GM12878 (cell line): ENCODE measurements around the gene SLC22A7. TPM values are rescaled to one million over a fixed set of nuclear protein-coding genes. Genes with fewer than 3 reads are reported as not detected.

Experiments
- ATAC-seq: fragments of 200-7000 bp; cut with Tn5 transposase; 3 replicates; pipeline ENCODE4 v1.9.1; 2020; ENCODE audit warnings: mild to moderate bottlenecking, moderate library complexity
- BruUV-seq: library from RNA; stranded (reverse); fragments of 400-500 nt; replicated peaks from 2 replicates; lab custom pipeline; 2021; lab: Mats Ljungman, UMichigan
- CTCF ChIA-PET: fragments of 300-600 bp; sonication (Branson Sonifier 250); formaldehyde crosslinking; extraction: SDS; loops from one replicate; lab custom pipeline; 2021; ENCODE audit warnings: inconsistent platforms; lab: Yijun Ruan, JAX
- POLR2A ChIA-PET: fragments of 350-600 bp; formaldehyde crosslinking; extraction: SDS; loops from one replicate; lab custom pipeline; 2021; ENCODE audit warnings: inconsistent platforms; lab: Charles Lee
- RAD21 ChIA-PET: fragments of 300-600 bp; sonication (Branson Sonifier 250); formaldehyde crosslinking; loops from one replicate; lab custom pipeline; 2023; ENCODE audit warnings: antibody characterized with exemption; ENCODE audit not compliant: unreplicated experiment; lab: Charles Lee
- SMC1A ChIA-PET: fragments of 300-600 bp; sonication (Branson Sonifier 250); formaldehyde crosslinking; loops from one replicate; lab custom pipeline; 2023; ENCODE audit not compliant: unreplicated experiment, uncharacterized antibody; lab: Charles Lee
- DNase-seq: peaks from one replicate; pipeline ENCODE4 v3.0.0-alpha.2; 2011; ENCODE audit warnings: low read depth, low spot score
- FAIRE-seq: peaks from 3 replicates; lab custom pipeline; 2011; peaks lifted over from hg19 to GRCh38; lab: Jason Lieb, UNC
- H2AFZ ChIP-seq: 2 replicates; pipeline ENCODE4 v1.6.0; 2011; ENCODE audit warnings: low read depth, low read length, control low read depth; ENCODE audit not compliant: control insufficient read depth
- H3K27ac ChIP-seq: 2 replicates; pipeline ENCODE4 v1.5.1; 2011; ENCODE audit warnings: control low read depth; ENCODE audit not compliant: control insufficient read depth, insufficient read depth
- H3K27me3 ChIP-seq, 2 experiments: replicated peaks in 1 of 2; 2 replicates each; pipeline versions ENCODE4 v1.6.0 to v1.6.1; 2011; ENCODE audit warnings: low read length in 1 of 2; ENCODE audit not compliant: control insufficient read depth in 2 of 2, insufficient read depth in 2 of 2
- H3K36me3 ChIP-seq, 2 experiments: 2 replicates each; pipeline ENCODE4 v1.5.1; 2011; ENCODE audit warnings: low read length in 1 of 2; ENCODE audit not compliant: control insufficient read depth in 2 of 2, insufficient read depth in 2 of 2
- H3K4me1 ChIP-seq: 2 replicates; pipeline ENCODE4 v1.6.1; 2011; ENCODE audit warnings: mild to moderate bottlenecking, low read length, moderate library complexity, mixed read lengths; ENCODE audit not compliant: control insufficient read depth, insufficient read depth
- H3K4me2 ChIP-seq: 2 replicates; pipeline ENCODE4 v1.6.0; 2011; ENCODE audit warnings: control low read depth; ENCODE audit not compliant: control insufficient read depth, insufficient read depth
- H3K4me3 ChIP-seq: fragments of 200-600 bp; sonication (generic); 2 replicates; pipeline ENCODE4 v1.5.1; 2016
- H3K79me2 ChIP-seq: 2 replicates; pipeline ENCODE4 v1.6.0; 2011; ENCODE audit warnings: low read length; ENCODE audit not compliant: control insufficient read depth, insufficient read depth
- H3K9ac ChIP-seq: 2 replicates; pipeline ENCODE4 v1.8.0; 2011; ENCODE audit warnings: low read length, control low read depth, mixed read lengths; ENCODE audit not compliant: control insufficient read depth, insufficient read depth
- H3K9me3 ChIP-seq: replicated peaks from 3 replicates; pipeline ENCODE4 v1.5.1; 2011; ENCODE audit warnings: mild to moderate bottlenecking, low read length; ENCODE audit not compliant: control insufficient read depth, insufficient read depth
- H4K20me1 ChIP-seq: 2 replicates; pipeline ENCODE4 v1.6.0; 2011; ENCODE audit not compliant: control insufficient read depth, insufficient read depth
- HDAC6 ChIP-seq: fragments of 200-600 bp; sonication (generic); IDR thresholded peaks from one replicate; pipeline ENCODE4 v1.8.0; 2017; ENCODE audit warnings: antibody characterized with exemption; ENCODE audit not compliant: unreplicated experiment
- SPI1 ChIP-seq: IDR thresholded peaks from 2 replicates; pipeline ENCODE4 v1.6.1; 2011; ENCODE audit warnings: low read depth, mild to moderate bottlenecking, low read length, moderate library complexity, borderline replicate concordance; ENCODE audit not compliant: insufficient read depth
- WGBS: methylation state at CpG from one replicate; pipeline ENCODE4 v1.1.6; 2016; ENCODE audit warnings: low lambda C conversion rate; ENCODE audit not compliant: insufficient replicate concordance, insufficient coverage; ENCODE audit errors: missing lambda C conversion rate; 5-methylcytosine and 5-hydroxymethylcytosine counted together
- in situ Hi-C: fragments of 300-500 bp; cut with MboI; formaldehyde crosslinking; loops from 9 replicates; pipeline ENCODE4 v1.14.3; 2018; ENCODE audit warnings: mixed read lengths
- intact Hi-C: fragments of 100-400 bp; cut with micrococcal nuclease; formaldehyde crosslinking; loops from one replicate; pipeline ENCODE4 v1.14.2; 2022; ENCODE audit not compliant: unreplicated experiment
- polyA plus RNA-seq, 11 experiments: library from polyadenylated mRNA; depleted of rRNA in 4 of 11; unstranded in 6 of 11; stranded (reverse) in 5 of 11; fragments of >200 nt; fragmentation: Nextera tagmentation in 4 of 11; fragmentation: Illumina TruSeq in 1 of 11; extraction: Ambion mirVana in 4 of 11; extraction: Trizol in 1 of 11; gene quantifications; 1 replicate in 1 of 11; 2 replicates in 10 of 11; pipeline versions ENCODE4 v1.2.1 to v1.2.3, GENCODE V29; 2011 to 2016; ENCODE audit warnings: inconsistent platforms in 2 of 11, missing spikeins in 2 of 11, low read depth in 1 of 11
- total RNA-seq, 4 experiments: library from RNA; depleted of rRNA in 3 of 4; stranded (reverse); fragments of >200 nt in 3 of 4; fragmentation: Illumina TruSeq in 1 of 4; extraction: Trizol in 1 of 4; gene quantifications; 2 replicates each; pipeline versions ENCODE4 v1.2.1 to v1.2.3, GENCODE V29; 2013 to 2021
- TF ChIP-seq, protein P1 (sequence below), 3 experiments: IDR thresholded peaks in 2 of 3; conservative IDR thresholded peaks in 1 of 3; 2 replicates each; pipeline ENCODE4 v1.5.1; 2011; ENCODE audit warnings: low read depth in 3 of 3, low read length in 3 of 3, mild to moderate bottlenecking in 3 of 3, control low read depth in 2 of 3, moderate library complexity in 2 of 3, inconsistent platforms in 1 of 3, mixed read lengths in 1 of 3; ENCODE audit not compliant: control insufficient read depth in 2 of 3, insufficient read depth in 1 of 3; ENCODE audit errors: extremely low read depth in 1 of 3

SLC22A7 gene
- total and polyA plus RNA-seq, 10 of the 15 experiments (the other 5 are each of a cell fraction or from before 2014, with no cell fraction given): 0.08 to 0.31 TPM; not detected in 8

DNA sequence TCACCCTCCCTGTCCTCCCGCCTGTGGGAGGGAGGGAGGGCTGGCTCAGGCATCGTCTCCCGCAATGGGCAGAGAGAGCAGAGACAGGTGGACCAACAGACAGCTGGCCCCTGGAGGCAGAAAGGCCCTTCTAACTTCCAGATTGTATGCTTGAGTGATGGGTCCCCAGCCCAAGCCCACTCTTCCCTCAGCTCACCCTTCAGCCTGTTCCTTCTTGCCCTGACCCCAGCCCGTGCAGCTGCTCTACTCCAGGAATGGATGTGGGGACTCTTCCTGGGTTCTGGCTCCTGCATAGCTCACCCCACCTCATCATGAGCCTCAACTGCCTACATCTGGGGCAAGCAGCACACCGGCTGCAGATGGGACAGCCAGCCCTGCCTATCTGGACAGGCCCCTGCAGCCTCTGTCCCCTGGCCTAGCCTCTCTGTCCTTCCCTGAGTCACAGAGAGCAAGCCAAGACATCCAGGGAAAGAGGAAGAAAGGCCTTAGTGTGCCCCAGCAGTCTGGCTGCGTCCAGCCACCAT lies 11.5 kb upstream of the SLC22A7 start:
- Histone ChIP-seq H4K20me1 (no peaks in the 10 kb centered on the region), H3K27me3 (peaks cover 0 to 2% of the 10 kb centered on the region in 2 experiments; a peak in 3 of 4 replicates), H2AFZ (no peak overlapping the region), H3K4me2 (no peak overlapping the region), H3K4me3 (no peak overlapping the region), H3K9ac (no peak overlapping the region), H3K4me1 (no peaks in the 10 kb centered on the region), H3K79me2 (no peaks in the 10 kb centered on the region), H3K27ac (no peak overlapping the region), H3K9me3 (no peaks in the 10 kb centered on the region), H3K36me3 (no peaks in the 10 kb centered on the region)
- DNase-seq (no peak), ATAC-seq (no peak), FAIRE-seq (no peak)
- in situ Hi-C loops: no loop called here
- ChIA-PET SMC1A (interaction anchor here (0.5 kb wide), 1 partner anchor 122 kb away, joined by 5 read pairs; no protein-coding TSS in a partner anchor), POLR2A (no interaction called here), RAD21 (no interaction called here), CTCF (no interaction called here)
- 44% methylated on average over 6 of the region's 6 CpGs for WGBS
- no peak for TF ChIP-seq HDAC6
- intact Hi-C loops: no loop called here
- BruUV-seq: no TSS peak

- Histone ChIP-seq H2AFZ (no peak overlapping the region), H3K9ac (no peak overlapping the region), H3K27ac (no peak overlapping the region), H3K4me2 (no peak overlapping the region), H3K4me1 (no peaks in the 10 kb centered on the region), H3K9me3 (no peaks in the 10 kb centered on the region), H3K4me3 (no peak overlapping the region), H4K20me1 (no peaks in the 10 kb centered on the region), H3K27me3 (peaks cover 0 to 2% of the 10 kb centered on the region in 2 experiments; a peak in 3 of 4 replicates), H3K79me2 (no peaks in the 10 kb centered on the region), H3K36me3 (no peaks in the 10 kb centered on the region)
- POLR2A ChIA-PET: no interaction called here
- CTCF ChIA-PET: interaction anchor here (0.8 to 1.1 kb wide), 2 partner anchors 23 to 74 kb away, joined by 3 read pairs; no protein-coding TSS in a partner anchor
- ATAC-seq (peak; percentile 52), DNase-seq (no peak), FAIRE-seq (no peak)
- RAD21 ChIA-PET: no interaction called here
- BruUV-seq: no TSS peak
- intact Hi-C loops (no loop called here), in situ Hi-C loops (no loop called here)
- 43% methylated on average over 10 of the region's 10 CpGs for WGBS
- SMC1A ChIA-PET: interaction anchor here (0.5 to 0.8 kb wide), 2 partner anchors 71 to 122 kb away, joined by 3 to 5 read pairs; no protein-coding TSS in a partner anchor
- TF ChIP-seq, protein P1, sequence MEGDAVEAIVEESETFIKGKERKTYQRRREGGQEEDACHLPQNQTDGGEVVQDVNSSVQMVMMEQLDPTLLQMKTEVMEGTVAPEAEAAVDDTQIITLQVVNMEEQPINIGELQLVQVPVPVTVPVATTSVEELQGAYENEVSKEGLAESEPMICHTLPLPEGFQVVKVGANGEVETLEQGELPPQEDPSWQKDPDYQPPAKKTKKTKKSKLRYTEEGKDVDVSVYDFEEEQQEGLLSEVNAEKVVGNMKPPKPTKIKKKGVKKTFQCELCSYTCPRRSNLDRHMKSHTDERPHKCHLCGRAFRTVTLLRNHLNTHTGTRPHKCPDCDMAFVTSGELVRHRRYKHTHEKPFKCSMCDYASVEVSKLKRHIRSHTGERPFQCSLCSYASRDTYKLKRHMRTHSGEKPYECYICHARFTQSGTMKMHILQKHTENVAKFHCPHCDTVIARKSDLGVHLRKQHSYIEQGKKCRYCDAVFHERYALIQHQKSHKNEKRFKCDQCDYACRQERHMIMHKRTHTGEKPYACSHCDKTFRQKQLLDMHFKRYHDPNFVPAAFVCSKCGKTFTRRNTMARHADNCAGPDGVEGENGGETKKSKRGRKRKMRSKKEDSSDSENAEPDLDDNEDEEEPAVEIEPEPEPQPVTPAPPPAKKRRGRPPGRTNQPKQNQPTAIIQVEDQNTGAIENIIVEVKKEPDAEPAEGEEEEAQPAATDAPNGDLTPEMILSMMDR (IDR thresholded peaks at IDR 0.05 in 2 of 3, conservative IDR thresholded peaks at IDR 0.05 in 1 of 3; ENCODE audit: control insufficient read depth in 2 of 3, extremely low read depth in 1 of 3, insufficient read depth in 1 of 3, low read depth in 3 of 3, low read length in 3 of 3): 0 out of 6 replicates have a peak, but pooled peaks of 1 of the 3 experiments have one; percentile 1
- no peak for TF ChIP-seq SPI1
Measured at GRCh38 chr6:43286980-43287716, 10.9 kb upstream of the SLC22A7 start.
